H1 (cell line): ENCODE results near the gene UBASH3A. TPM values are rescaled to one million over a fixed set of nuclear protein-coding genes. Genes with fewer than 3 reads are reported as not detected.

Source experiments
- CTCF ChIA-PET: fragments of 300-600 bp; sonication (Branson Sonifier 250); formaldehyde crosslinking; loops from one replicate; lab custom pipeline; 2021; ENCODE audit not compliant: partially characterized antibody; lab: Charles Lee
- POLR2A ChIA-PET: fragments of 300-600 bp; sonication (Branson Sonifier 250); formaldehyde crosslinking; loops from one replicate; lab custom pipeline; 2021; ENCODE audit warnings: inconsistent platforms; ENCODE audit not compliant: partially characterized antibody; lab: Charles Lee
- DNase-seq, 2 experiments: peaks; one replicate each; pipeline versions ENCODE4 v3.0.0 to v3.0.0-alpha.2; 2010 to 2022; ENCODE audit warnings: low spot score in 2 of 2, low read depth in 1 of 2, mixed read lengths in 1 of 2
- FAIRE-seq: peaks from 2 replicates; lab custom pipeline; 2011; peaks lifted over from hg19 to GRCh38; lab: Jason Lieb, UNC
- H2AFZ ChIP-seq: 2 replicates; pipeline ENCODE4 v1.8.1; 2012; ENCODE audit warnings: low read length, inconsistent platforms
- H2AK5ac ChIP-seq: 2 replicates; pipeline ENCODE4 v1.6.1; 2013; ENCODE audit warnings: low read depth, low read length
- H2BK120ac ChIP-seq: replicated peaks from 2 replicates; pipeline ENCODE3; 2013; ENCODE audit warnings: low read depth, low read length, inconsistent platforms
- H2BK12ac ChIP-seq: 2 replicates; pipeline ENCODE4 v1.6.1; 2013; ENCODE audit warnings: low read depth, low read length
- H2BK15ac ChIP-seq: 2 replicates; pipeline ENCODE4 v1.6.1; 2013; ENCODE audit warnings: low read length
- H2BK20ac ChIP-seq: 2 replicates; pipeline ENCODE4 v1.6.1; 2013; ENCODE audit warnings: low read length
- H2BK5ac ChIP-seq: 2 replicates; pipeline ENCODE4 v1.6.1; 2013; ENCODE audit warnings: low read depth, low read length
- H3K14ac ChIP-seq: 2 replicates; pipeline ENCODE4 v1.6.1; 2013; ENCODE audit warnings: inconsistent platforms; ENCODE audit not compliant: insufficient read length
- H3K18ac ChIP-seq: 2 replicates; pipeline ENCODE4 v1.6.1; 2013; ENCODE audit warnings: low read length; ENCODE audit errors: extremely low read depth
- H3K23ac ChIP-seq: 2 replicates; pipeline ENCODE4 v1.6.1; 2013; ENCODE audit warnings: inconsistent platforms; ENCODE audit not compliant: insufficient read length
- H3K23me2 ChIP-seq: 2 replicates; pipeline ENCODE4 v1.6.1; 2013; ENCODE audit warnings: low read depth, low read length
- H3K27ac ChIP-seq: 2 replicates; pipeline ENCODE4 v1.6.1; 2011; ENCODE audit warnings: low read depth, low read length, inconsistent platforms
- H3K27me3 ChIP-seq, 4 experiments: replicated peaks in 1 of 4; 1 replicate in 1 of 4; 2 replicates in 3 of 4; pipeline versions ENCODE4 v1.6.1 to v1.8.1; 2011 to 2013; ENCODE audit warnings: low read length in 3 of 4, mild to moderate bottlenecking in 3 of 4, inconsistent platforms in 2 of 4, mixed read lengths in 2 of 4, moderate library complexity in 1 of 4; ENCODE audit not compliant: control insufficient read depth in 3 of 4, insufficient read depth in 3 of 4; ENCODE audit errors: extremely low read depth in 1 of 4
- H3K36me3 ChIP-seq, 4 experiments: 2 replicates each; pipeline versions ENCODE4 v1.6.1 to v1.8.1; 2011 to 2013; ENCODE audit warnings: mild to moderate bottlenecking in 4 of 4, low read length in 3 of 4, moderate library complexity in 2 of 4, control low read depth in 1 of 4, inconsistent platforms in 1 of 4; ENCODE audit not compliant: insufficient read depth in 4 of 4, control insufficient read depth in 2 of 4
- H3K4ac ChIP-seq: replicated peaks from 2 replicates; pipeline ENCODE3; 2013; ENCODE audit warnings: low read length, low read depth, mixed read lengths, inconsistent platforms; ENCODE audit not compliant: insufficient read length
- H3K4me1 ChIP-seq, 4 experiments: replicated peaks in 1 of 4; 1 replicate in 1 of 4; 2 replicates in 3 of 4; pipeline versions ENCODE4 v1.6.1 to v1.8.1; 2011 to 2013; ENCODE audit warnings: low read length in 3 of 4, inconsistent platforms in 2 of 4, mixed read lengths in 1 of 4; ENCODE audit not compliant: insufficient read depth in 4 of 4, control insufficient read depth in 3 of 4
- H3K4me2 ChIP-seq, 2 experiments: 2 replicates each; pipeline versions ENCODE4 v1.6.1 to v1.8.1; 2011 to 2013; ENCODE audit warnings: low read depth in 2 of 2, low read length in 2 of 2, control low read depth in 1 of 2, inconsistent platforms in 1 of 2, mild to moderate bottlenecking in 1 of 2; ENCODE audit not compliant: insufficient read depth in 1 of 2
- H3K4me3 ChIP-seq, 4 experiments: fragments of 200-600, 300-600 bp in 1 of 4; sonication (generic), shearing (Covaris generic), sonication (Bioruptor Twin) in 1 of 4; 2 replicates each; pipeline versions ENCODE4 v1.5.1 to v1.8.1; 2011 to 2016; ENCODE audit warnings: low read length in 4 of 4, low read depth in 3 of 4, control low read depth in 2 of 4, inconsistent platforms in 2 of 4, mild to moderate bottlenecking in 2 of 4, mixed read lengths in 1 of 4, moderate library complexity in 1 of 4; ENCODE audit not compliant: insufficient read depth in 2 of 4; ENCODE audit errors: extremely low read depth in 1 of 4
- H3K56ac ChIP-seq: replicated peaks from 2 replicates; pipeline ENCODE3; 2013; ENCODE audit warnings: low read depth, mild to moderate bottlenecking, mixed read lengths, low read length, inconsistent platforms; ENCODE audit not compliant: insufficient read length
- H3K79me1 ChIP-seq: 2 replicates; pipeline ENCODE4 v1.6.1; 2013; ENCODE audit warnings: low read depth, low read length, control low read depth
- H3K79me2 ChIP-seq, 2 experiments: 2 replicates each; pipeline versions ENCODE4 v1.6.1 to v1.8.1; 2012 to 2013; ENCODE audit warnings: low read length in 2 of 2, mild to moderate bottlenecking in 2 of 2, inconsistent platforms in 1 of 2; ENCODE audit not compliant: insufficient read depth in 2 of 2, control insufficient read depth in 1 of 2
- H3K9ac ChIP-seq, 4 experiments: replicated peaks in 1 of 4; 1 replicate in 1 of 4; 2 replicates in 3 of 4; pipeline versions ENCODE4 v1.6.1 to v1.8.1; 2011 to 2013; ENCODE audit warnings: low read depth in 3 of 4, low read length in 3 of 4, control low read depth in 2 of 4, mild to moderate bottlenecking in 2 of 4, moderate library complexity in 2 of 4, inconsistent platforms in 1 of 4; ENCODE audit errors: extremely low read depth in 1 of 4
- H3K9me3 ChIP-seq, 2 experiments: 2 replicates each; pipeline versions ENCODE4 v1.6.1 to v1.8.1; 2012 to 2013; ENCODE audit warnings: mild to moderate bottlenecking in 2 of 2, moderate library complexity in 2 of 2, control low read depth in 1 of 2, inconsistent platforms in 1 of 2, low read depth in 1 of 2, low read length in 1 of 2, mixed read lengths in 1 of 2; ENCODE audit not compliant: insufficient read depth in 2 of 2
- H4K20me1 ChIP-seq, 2 experiments: replicated peaks in 1 of 2; 2 replicates each; pipeline versions ENCODE3 to v1.8.1; 2011 to 2013; ENCODE audit warnings: inconsistent platforms in 2 of 2, low read length in 2 of 2, mild to moderate bottlenecking in 1 of 2; ENCODE audit not compliant: insufficient read depth in 2 of 2, control insufficient read depth in 1 of 2
- H4K5ac ChIP-seq: 2 replicates; pipeline ENCODE4 v1.6.1; 2013; ENCODE audit warnings: low read length, low read depth, mixed read lengths, inconsistent platforms; ENCODE audit not compliant: insufficient read length
- H4K8ac ChIP-seq: 2 replicates; pipeline ENCODE4 v1.8.0; 2013; ENCODE audit warnings: mild to moderate bottlenecking, moderate library complexity, low read length, inconsistent platforms; ENCODE audit not compliant: insufficient read depth; ENCODE audit errors: extremely low read depth
- H4K91ac ChIP-seq: replicated peaks from 2 replicates; pipeline ENCODE3; 2013; ENCODE audit warnings: low read length, mixed read lengths, inconsistent platforms; ENCODE audit not compliant: insufficient read length
- BCL11A ChIP-seq, 2 experiments: IDR thresholded peaks; one replicate each; pipeline ENCODE4 v1.6.1; 2011; ENCODE audit warnings: low read depth in 2 of 2, low read length in 2 of 2, mild to moderate bottlenecking in 2 of 2
- CBX5 ChIP-seq: fragments of 300-800, 300-1000 bp; sonication (generic); IDR thresholded peaks from 2 replicates; pipeline ENCODE4 v1.7.1; 2016; ENCODE audit warnings: antibody characterized with exemption, low read length, low read depth
- JUN ChIP-seq: IDR thresholded peaks from 2 replicates; pipeline ENCODE4 v1.6.1; 2011; ENCODE audit warnings: low read depth, mild to moderate bottlenecking, improper control_type of control experiment, low read length
- WGBS, 2 experiments: shearing (Covaris generic) in 1 of 2; methylation state at CpG; one replicate each; pipeline versions ENCODE4 v1.1.6 to v1.1.7; 2013 to 2015; ENCODE audit warnings: low lambda C conversion rate in 2 of 2, mixed read lengths in 2 of 2, inconsistent platforms in 1 of 2, low coverage in 1 of 2, missing lambda C conversion rate in 1 of 2; ENCODE audit not compliant: insufficient replicate concordance in 2 of 2, insufficient coverage in 1 of 2, insufficient read length in 1 of 2; ENCODE audit errors: extremely low coverage in 1 of 2, missing lambda C conversion rate in 1 of 2; 5-methylcytosine and 5-hydroxymethylcytosine counted together
- polyA plus RNA-seq, 7 experiments: library from polyadenylated mRNA; depleted of rRNA in 3 of 7; stranded (reverse) in 5 of 7; unstranded in 2 of 7; fragments of >200 nt in 5 of 7; fragments of 200-250 nt in 2 of 7; gene quantifications; 1 replicate in 5 of 7; 2 replicates in 1 of 7; 4 replicates in 1 of 7; pipeline versions ENCODE4 v1.2.1 to v1.2.3, GENCODE V29; 2011 to 2013; ENCODE audit warnings: missing spikeins in 2 of 7, mixed read lengths in 2 of 7
- total RNA-seq: library from RNA; stranded (reverse); fragmentation: NEBNext Ultra II Directional; extraction: Animal tissue kit (Norgen Biotek cat#: 25700); gene quantifications from 2 replicates; pipeline ENCODE4 v1.2.1, GENCODE V29; 2021

Gene UBASH3A
- total and polyA plus RNA-seq, 2 of the 8 experiments (the other 6 are each of a cell fraction or from before 2014, with no cell fraction given): not detected

DNA sequence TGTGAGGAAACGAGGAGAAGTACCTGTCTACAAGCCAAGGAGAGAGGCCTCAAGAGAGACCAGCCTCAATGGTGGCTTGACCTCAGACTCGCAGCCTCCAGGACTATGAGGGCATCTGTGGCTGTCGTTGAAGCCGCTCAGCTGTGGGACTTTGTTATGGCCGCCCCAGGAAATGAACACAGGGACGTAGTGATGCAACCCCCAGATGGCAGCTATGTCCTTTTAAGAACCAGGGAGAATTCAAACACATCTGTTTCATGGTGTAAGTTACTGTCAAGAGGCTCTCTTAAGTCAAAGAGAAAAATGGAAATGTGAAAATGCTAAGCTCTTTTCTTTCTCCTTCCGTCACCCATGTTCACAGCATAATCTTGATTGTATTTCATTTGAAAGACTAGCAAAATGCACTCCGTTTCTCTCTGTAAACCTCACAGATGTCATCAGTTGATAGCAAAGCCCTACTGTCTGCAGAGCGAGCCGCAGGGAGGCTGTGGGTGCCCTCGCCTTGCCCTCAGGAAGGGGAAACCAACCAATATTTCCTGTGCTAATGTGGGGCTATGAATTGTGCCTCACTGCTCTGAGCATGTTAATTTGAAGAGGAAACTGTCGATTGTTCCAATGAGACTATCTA, 21.3 kb downstream of the UBASH3A start:
- no peaks in the 10 kb centered on the region for H4K20me1 ChIP-seq
- no peak overlapping the region for H3K4me3 ChIP-seq
- no peak overlapping the region for H4K91ac ChIP-seq
- H3K36me3 ChIP-seq: no peaks in the 10 kb centered on the region
- H3K79me1 ChIP-seq: no peaks in the 10 kb centered on the region
- ChIA-PET POLR2A (no interaction called here), CTCF (interaction anchor here (1.2 to 2.6 kb wide), 3 partner anchors 11 to 110 kb away, joined by 3 to 8 read pairs (median 5); partner anchors contain the start of gene TFF3)
- no peak overlapping the region for H2BK12ac ChIP-seq
- no peak overlapping the region for H3K14ac ChIP-seq
- FAIRE-seq (no peak), DNase-seq (no peak)
- H3K27ac ChIP-seq: no peak overlapping the region
- no peak overlapping the region for H3K9ac ChIP-seq
- H3K23ac ChIP-seq: no peak overlapping the region
- H3K4me2 ChIP-seq: no peak overlapping the region
- H3K23me2 ChIP-seq: no peaks in the 10 kb centered on the region
- H3K4ac ChIP-seq: no peak overlapping the region
- H2BK5ac ChIP-seq: no peak overlapping the region
- no peak overlapping the region for H2AFZ ChIP-seq
- H3K79me2 ChIP-seq: no peaks in the 10 kb centered on the region
- no peak overlapping the region for H2BK120ac ChIP-seq
- H3K18ac ChIP-seq: no peak overlapping the region
- no peak overlapping the region for H2BK20ac ChIP-seq
- no peak overlapping the region for H4K5ac ChIP-seq
- no peak overlapping the region for H4K8ac ChIP-seq
- H2BK15ac ChIP-seq: no peak overlapping the region
- WGBS, 2 experiments: 86% methylated on average over 12 of the region's 12 CpGs; no CpG with 5 or more reads in 1 of the 2 experiments
- H3K56ac ChIP-seq: no peak overlapping the region
- H2AK5ac ChIP-seq: no peak overlapping the region
- no peaks in the 10 kb centered on the region; a peak in 1 of 7 replicates for H3K27me3 ChIP-seq
- H3K9me3 ChIP-seq: 0 out of 4 replicates have a peak, but pooled peaks cover 0 to 2% of the 10 kb centered on the region in 2 experiments
- no peaks in the 10 kb centered on the region for H3K4me1 ChIP-seq
- no peak for TF ChIP-seq JUN
- TF ChIP-seq BCL11A (IDR thresholded peaks at IDR 0.05; ENCODE audit: low read depth in 2 of 2, low read length in 2 of 2): no peak
- TF ChIP-seq CBX5: no peak
